Measurements from ENCODE around the gene TMEM151B. TPM values are rescaled to one million over a fixed set of nuclear protein-coding genes. Genes with fewer than 3 reads are reported as not detected.

TMEM151B gene
- total and polyA plus RNA-seq, 2 of the 13 experiments (the other 11 are each of a cell fraction or from before 2014, with no cell fraction given), result not detected

GRCh38 chr6:44253307-44254101 lies 16.7 kb upstream of the TMEM151B start (continued):
- TF ChIP-seq ZNF292 (CRISPR knock-in tag; IDR thresholded peaks at IDR 0.05; ENCODE audit: borderline replicate concordance, low read depth) (no peak), ELF3 (CRISPR knock-in tag; IDR thresholded peaks at IDR 0.05) (0 out of 2 replicates have a peak, but pooled peaks have one; percentile 39), HNRNPL (IDR thresholded peaks at IDR 0.05; ENCODE audit: low read depth, low read length) (no peak), GATAD2A (CRISPR knock-in tag; IDR thresholded peaks at IDR 0.05) (0 out of 2 replicates have a peak, but pooled peaks have one; percentile 32), POLR2AphosphoS2 (IDR thresholded peaks at IDR 0.05; ENCODE audit: low read depth, low read length) (peak; percentile 85; the same call in 1 of the 2 replicates), ATAD3A (CRISPR knock-in tag; IDR thresholded peaks at IDR 0.05) (no peak), HMGXB4 (CRISPR knock-in tag; IDR thresholded peaks at IDR 0.05; ENCODE audit: borderline replicate concordance in 1 of 2, low read depth in 1 of 2) (0 out of 4 replicates have a peak, but pooled peaks have one; percentile 29 to 43), ZNF318 (CRISPR knock-in tag; IDR thresholded peaks at IDR 0.05) (no peak; the same call in 1 of the 2 replicates), PAF1 (CRISPR knock-in tag; IDR thresholded peaks at IDR 0.05) (peak; percentile 61; the same call in 1 of the 2 replicates), ZNF784 (CRISPR knock-in tag; IDR thresholded peaks at IDR 0.05; ENCODE audit: borderline replicate concordance) (no peak), ZNF235 (CRISPR knock-in tag; IDR thresholded peaks at IDR 0.05; ENCODE audit: borderline replicate concordance) (no peak)

All from HepG2 (cell line).